GM21423 (cell line): ENCODE results near the gene GPC4.
"Not testable (repeated sequence)": the region's sequence is repeated elsewhere in the genome, so short reads cannot be mapped to it uniquely, and the experiment has no call there.

Experiments used
- ATAC-seq: cut with Tn5 transposase; IDR thresholded peaks from one replicate; pipeline ENCODE4 v1.9.1; 2021; ENCODE audit warnings: mild to moderate bottlenecking, moderate library complexity; ENCODE audit not compliant: unreplicated experiment

The GPC4 gene

GRCh38 chrX:133370696-133371275, 44.5 kb downstream of the GPC4 start:
- ATAC-seq: no peak

DNA sequence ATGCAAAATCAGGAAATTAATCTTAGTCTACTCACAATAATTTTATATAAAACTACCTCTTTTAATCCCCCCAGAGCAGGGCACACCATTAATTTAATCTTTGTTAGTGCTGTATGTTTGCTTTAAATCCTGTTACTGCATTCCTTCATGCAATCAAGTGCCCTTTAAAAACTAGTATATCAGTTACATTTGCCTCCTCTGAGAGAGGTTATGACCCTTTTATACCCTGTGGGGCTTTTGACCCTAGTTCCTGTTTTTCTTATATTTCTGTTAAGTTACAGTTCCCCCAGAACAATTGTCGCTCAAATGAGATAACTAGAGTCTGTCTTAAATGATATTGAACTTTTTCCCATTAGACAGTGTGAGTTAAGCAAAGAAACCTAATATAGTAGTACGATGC, 46.2 kb downstream of the GPC4 start:
- ATAC-seq: no peak

- no peak for ATAC-seq
Measured at GRCh38 chrX:133366735-133367134, 48.6 kb downstream of the GPC4 start.

DNA sequence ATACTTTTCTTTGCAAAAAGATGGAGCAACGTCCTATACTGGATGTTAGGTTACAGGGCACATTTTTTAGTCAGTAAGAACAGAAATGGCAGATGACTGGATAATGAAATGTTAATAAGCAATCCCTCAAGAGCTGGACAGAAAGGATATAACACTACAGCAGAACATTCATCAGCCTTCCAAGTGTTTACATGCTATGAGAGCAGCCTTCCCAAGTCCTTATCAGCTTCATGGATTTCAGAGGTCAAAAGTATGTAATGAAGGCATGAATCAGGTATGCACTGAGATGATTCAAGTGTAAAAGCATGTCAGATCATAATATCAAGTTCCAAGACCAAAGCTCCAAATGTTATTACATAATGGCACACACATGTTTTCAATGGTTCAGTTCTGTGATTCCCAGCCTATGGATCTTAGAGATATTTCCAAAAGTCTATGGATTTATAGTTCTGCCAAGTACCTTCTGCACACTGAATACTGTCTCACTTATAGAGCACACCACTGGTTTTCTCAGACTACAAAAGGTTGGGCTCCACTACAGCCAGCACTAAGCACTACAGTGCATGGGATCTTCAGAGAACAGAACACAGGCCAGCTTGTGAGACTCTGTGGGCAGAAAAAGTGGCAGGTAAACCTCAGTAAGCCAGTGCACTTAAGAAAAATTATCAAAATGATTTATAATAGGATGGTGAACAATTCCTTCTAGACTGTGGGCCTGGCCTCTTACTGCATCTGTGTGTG, 49.2 kb downstream of the GPC4 start:
- no peak for ATAC-seq

DNA sequence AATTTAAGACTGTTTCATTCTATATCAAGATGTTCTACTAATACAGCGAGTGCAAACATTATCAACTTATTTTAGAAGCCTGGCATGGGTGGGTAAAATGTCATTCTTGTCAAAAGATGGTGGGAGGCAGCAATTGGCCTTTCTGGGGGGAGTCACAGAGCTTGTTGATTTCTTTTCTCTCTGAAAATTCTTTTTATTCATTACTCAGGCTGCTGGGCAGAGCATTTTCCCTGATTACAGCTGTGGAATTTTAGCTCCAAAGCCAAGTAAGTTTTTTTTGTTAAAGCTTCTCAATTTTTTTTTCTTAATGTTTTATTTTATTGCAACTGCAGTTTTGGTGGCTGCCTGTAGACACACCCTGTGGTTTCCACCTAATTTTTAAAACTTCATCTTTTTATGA, 50.4 kb downstream of the GPC4 start:
- no peak for ATAC-seq

GRCh38 chrX:133364196-133364595, 51.1 kb downstream of the GPC4 start:
- ATAC-seq: no peak

DNA sequence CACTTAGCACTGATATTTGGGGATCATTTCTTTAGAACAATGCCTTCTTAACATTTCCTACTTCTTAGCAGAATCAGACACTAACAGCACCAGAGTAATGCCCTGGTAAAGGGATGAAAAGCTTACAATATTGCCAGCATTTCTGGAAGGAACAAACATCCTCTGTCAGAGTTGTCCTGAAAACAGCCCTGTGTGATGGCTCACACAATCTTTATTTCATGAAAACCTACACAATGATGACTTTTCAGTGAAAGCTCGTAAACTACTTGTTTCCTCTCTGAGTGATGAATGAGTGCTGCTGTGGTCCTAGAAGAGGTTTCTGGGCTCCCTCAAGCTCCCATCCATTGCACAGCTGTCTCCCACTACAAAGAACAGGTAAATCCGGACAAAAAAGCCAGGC, 52.8 kb downstream of the GPC4 start:
- no peak for ATAC-seq

DNA sequence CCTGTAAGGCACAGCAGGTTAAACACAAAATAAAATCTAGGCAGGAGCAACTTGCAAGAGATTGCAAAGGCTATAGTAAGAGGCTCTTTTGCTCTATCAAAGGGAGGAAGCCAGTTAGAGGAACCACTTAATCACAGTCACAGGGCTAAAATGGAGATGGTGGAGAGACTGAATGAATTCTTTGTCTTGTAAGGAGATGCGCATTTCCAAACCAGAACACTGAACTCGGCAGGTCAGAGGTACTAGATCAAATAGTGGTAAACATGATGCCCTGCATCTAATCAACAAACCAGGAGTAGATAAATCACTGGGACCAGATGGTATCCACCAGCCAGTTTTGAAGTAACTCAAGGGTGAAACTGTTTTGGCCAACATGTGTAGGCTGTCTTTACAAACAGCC, 55.8 kb downstream of the GPC4 start:
- ATAC-seq: no peak

DNA sequence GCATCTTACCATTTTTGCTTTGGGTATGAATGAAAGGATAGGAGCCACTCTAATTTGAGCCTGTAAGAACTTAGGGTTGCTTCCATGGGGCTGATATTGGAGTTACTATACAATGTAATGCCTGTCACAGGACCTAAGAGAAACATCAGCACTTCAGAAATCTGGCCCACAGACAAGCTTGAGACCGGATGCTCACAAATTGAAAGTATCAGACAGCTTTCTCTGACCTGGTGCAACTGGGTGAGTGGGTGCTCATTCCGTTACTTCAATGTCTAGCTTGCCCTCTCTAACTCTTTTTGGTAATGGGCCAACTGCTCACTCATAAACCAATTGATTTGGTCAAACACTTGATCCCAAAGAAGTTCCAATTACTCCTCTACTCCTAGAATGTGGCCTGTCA, 62.1 kb downstream of the GPC4 start:
- no peak for ATAC-seq

GRCh38 chrX:133350751-133351150, 64.5 kb downstream of the GPC4 start:
- ATAC-seq: no peak

DNA sequence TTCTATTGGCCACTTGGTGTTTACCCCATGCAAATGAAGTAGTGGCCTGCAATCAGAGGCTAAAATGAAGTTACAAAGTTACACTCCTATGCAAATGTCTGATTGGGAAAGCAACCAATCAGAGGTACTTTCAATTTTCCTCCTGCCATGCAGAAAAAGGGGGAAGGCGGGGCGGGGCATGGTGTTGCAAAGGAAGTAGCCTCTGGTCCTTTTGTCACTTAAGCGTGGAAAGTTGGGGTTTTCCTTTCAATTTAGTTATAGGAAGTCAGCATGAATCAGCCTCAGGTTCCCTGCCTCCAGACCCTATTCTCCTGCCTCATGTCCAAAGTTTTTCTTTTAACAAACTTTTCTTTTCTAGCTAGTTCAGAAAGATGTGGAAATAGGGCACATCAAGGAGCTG, 69.3 kb downstream of the GPC4 start:
- ATAC-seq: no peak

DNA sequence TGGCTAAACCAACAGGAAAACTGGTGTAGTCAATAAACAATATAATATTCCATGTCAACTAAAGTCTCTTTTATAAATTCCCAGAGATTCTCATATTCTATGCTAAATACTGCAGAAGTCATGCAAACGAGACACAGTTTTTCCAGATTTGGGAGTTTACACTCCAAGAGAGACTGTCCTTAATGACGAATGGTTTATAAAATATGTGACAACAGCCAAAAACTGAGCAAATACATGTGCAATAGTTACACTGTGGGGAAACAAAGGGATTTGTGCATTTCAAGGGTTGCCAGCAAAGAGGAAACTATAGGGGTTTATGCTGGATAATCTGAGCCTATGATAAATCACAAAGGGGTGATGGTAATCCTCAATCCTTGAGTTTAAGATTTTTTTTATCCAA, 75.7 kb downstream of the GPC4 start:
- no peak for ATAC-seq

GRCh38 chrX:133337250-133337649, 78.0 kb downstream of the GPC4 start:
- ATAC-seq: no peak

DNA sequence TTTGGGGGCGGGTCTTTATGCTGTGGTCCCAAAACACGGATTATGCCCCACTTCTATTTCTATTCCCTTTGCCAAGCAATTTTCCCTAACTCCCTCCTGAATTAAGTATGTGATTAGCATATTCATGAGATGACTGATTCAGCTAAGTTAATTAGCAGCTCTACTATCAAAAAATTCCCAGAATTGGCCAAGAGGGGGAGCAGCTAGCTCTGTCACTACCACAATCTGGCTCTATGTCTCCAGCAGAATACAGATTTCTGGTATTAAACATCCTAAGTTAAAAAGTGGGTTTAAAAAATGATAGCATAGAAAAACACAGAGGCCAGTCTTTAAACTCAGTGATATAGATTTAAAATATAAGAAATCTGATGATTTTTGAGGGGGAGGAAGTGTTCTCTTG, 80.3 kb downstream of the GPC4 start:
- ATAC-seq: no peak

- ATAC-seq: no peak
Measured at GRCh38 chrX:133333154-133333750, 82.0 kb downstream of the GPC4 start.

DNA sequence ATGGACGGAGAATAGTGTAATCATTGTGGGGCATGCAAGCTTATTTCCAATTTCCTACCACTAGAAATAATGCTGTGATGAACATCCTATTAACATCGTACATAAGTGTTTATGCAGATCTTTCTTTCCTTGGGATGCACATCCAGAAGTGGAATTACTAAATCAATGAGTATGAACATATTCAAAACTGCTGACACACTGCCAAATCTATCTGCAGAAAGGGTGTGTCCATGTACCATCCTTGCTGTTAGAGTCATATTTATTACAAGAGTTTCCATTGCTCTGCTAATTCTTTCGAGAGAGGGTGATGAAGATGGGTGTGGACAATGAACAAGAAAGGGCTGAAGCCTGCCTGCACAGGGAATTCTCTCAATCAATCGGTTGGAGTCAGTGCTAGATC, 82.6 kb downstream of the GPC4 start:
- no peak for ATAC-seq

GRCh38 chrX:133330956-133331355, 84.3 kb downstream of the GPC4 start:
- ATAC-seq: no peak

GRCh38 chrX:133325422-133325821, 89.9 kb downstream of the GPC4 start:
- no peak for ATAC-seq

DNA sequence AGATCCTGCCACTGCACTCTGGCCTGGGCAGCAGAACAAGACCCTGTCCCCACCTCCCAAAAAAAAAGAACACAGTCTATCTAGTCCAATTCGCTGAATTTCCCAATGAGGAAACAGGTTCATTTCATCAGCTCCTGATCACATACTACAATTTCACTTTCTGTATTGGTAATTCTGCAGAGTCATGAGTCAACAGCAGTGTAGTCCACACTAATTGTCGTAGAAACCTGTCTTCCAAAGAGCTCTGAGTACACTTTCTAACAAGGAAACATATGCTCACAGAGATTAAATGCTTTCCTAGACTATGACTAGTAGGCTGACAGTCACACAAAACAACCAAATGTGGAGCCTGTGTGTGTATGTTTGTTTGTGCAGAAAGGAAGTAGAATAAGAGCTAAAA, 91.9 kb downstream of the GPC4 start:
- no peak for ATAC-seq

GRCh38 chrX:133322269-133322668, 93.0 kb downstream of the GPC4 start:
- not testable (repeated sequence) for ATAC-seq

GRCh38 chrX:133321451-133321850, 93.8 kb downstream of the GPC4 start:
- no peak for ATAC-seq

DNA sequence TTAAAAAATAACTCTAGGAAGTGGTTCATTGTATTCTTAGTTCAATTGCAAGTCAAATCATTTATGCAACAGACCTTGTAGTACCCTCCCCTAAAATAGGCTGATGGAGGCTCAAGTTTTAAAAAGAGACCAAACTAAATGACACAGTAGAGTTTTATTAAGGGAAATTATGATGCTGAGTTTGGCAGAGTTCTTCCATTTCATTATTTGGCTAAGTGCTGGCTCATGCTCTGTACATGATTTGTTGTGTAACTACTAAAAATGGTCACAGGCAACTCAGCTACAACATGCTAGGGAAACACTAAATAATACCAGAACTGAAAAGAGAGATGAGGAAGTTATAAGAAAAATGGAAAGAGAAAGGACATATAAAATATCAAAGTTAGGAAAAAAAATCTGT, 101.0 kb downstream of the GPC4 start:
- ATAC-seq: no peak

DNA sequence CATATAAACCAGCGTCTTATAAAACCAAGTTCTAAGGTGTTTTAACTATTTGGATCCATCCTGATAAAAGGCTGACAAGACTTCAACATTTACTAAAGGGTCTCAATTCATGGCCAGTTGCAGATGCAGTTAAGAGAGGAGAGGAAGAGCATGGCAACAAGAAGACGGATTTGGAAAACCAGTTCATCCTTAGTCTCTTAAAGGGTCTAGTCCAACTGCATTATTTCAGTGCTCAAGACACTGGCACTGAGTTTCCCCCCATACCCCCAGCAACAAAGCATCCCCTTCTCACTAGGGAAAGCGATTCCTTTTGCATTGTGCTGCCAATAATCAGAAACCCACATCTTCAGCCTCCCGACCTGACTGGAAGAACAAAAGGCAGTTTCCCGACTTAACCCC, 106.8 kb downstream of the GPC4 start:
- no peak for ATAC-seq
